Inflammatory macrophage treated with lipopolysaccharide for 4 hours (primary cell): ENCODE data around the gene BCOR.

Source experiments
- DNase-seq: peaks from one replicate; pipeline ENCODE4 v3.0.0-alpha.2; 2020

BCOR gene

DNA sequence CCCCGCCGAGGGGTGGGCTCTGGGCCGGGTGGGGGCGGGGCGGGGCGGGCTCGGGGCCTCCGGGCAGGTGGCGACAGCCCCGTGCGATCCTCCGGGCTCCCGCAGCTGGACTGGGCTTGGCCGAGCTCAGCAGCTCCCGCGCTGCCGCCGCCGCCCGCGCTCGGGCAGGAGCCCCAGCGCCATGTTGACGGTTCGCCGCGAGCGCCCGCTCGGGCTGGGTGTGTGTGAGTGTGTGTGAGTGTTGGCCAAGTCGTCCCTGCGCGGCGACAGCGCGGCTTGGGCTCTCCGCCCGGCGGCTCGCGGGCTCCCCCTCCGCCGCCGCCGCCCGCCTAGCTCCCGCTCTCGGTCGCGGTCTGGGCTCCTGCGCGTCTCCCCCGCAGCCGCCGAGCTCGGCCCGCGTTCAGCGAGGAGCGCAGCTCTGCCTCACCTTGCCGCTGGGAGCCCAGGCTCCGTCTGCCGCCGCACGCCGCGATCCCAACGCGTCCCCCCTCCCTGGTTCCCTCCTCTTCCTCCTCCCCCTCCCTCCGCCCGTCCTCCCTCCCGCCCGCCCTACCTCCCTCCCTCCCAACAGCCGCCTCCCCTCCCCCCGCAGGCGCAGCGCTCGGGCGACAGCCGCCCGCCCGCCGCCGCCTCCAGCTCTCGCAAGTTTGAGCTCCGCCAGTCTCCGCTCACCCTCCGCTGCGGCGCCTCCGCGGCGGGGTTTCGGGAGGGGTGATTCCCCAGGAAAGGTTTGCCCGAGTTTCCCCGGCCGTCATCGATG lies at the start of gene BCOR:
Gene BCOR, minus strand, starts transcription at position 455 of the 760 bp plus-strand sequence. CDS start 20,029 bp downstream, outside the sequence.
- peak; percentile 48 for DNase-seq

DNA sequence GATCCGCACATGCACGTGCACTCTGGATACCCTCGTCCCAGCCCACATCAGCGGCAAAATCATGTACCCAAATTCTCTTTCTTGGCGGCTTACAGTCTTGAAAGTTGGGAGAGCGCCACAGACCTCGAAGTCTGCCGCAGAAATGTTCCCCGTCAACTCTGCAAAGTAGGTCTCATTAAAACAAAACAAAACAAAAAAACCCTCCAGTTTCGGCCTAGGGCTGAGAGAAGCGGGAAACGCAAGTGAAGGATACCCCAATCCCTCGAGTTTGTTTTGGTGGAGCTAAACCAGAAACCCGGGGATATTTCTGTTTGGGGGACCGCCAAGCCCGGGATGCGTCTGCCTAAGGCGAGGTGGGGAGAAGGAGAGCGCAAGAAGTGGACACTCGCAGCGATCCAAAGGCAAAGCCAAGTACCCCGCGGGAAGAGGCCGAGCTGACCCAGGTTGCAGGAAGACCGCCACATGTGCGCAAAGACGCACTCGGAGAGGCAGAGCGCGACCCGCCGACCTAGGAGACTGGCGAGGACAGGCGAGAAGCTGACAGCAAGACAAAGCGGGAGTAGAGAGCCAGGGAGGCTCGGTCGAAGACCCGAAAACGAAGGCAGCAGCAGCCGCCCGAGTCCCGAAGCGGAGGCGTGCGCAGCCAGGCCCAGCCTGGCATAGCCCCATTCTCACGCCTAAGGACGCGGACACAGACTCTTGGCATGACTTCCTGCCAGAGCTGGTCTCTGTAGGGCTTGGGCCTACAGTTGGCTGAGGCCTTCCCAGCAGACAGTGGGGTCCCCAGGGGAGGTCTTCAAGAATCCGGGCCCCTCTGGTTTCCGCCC lies 49.6 kb upstream of the BCOR start:
- DNase-seq: no peak

DNA sequence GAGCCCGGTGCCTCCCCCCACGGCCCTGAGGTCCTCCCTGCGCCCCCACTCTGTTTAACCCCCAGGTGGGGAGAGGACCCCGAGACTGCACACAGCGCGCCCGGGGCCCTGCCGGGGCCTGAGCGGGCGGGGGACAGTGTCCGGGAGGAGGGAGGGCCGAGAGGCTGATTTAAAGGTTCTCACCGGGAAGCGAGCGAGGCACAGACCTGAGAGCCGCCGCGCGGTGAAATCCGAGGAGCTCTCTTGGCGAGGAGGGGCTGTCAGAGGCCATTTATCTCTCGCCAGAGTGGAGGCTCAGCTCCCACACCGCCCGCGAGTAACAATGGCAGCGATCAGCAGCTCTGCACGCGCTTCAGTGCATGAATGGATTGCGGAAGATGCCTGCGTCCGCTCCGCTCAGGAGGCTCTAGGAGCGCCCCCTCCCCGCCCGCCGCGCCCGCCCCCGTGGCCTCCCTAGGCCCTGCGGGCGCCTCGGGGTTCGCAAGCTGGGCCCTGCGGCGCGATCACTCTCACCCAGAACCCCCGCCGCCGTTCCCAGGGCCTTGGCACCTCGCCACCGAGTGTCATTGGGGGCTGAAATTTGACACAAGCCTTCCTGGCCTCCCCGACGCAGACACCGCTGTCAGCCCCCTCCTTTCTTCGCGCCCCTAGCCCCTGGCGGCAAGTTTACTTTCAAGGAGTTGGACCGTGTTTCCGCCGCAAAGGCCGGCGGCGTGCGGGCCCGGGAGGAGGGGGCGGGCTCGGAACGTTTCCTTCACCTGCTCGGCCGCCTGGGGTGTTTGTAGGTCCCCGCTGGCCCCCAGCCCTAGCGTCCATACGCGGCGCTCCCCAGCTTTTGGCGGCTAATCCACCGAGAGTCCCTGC lies 48.7 kb upstream of the BCOR start:
- peak; percentile 28 for DNase-seq

DNA sequence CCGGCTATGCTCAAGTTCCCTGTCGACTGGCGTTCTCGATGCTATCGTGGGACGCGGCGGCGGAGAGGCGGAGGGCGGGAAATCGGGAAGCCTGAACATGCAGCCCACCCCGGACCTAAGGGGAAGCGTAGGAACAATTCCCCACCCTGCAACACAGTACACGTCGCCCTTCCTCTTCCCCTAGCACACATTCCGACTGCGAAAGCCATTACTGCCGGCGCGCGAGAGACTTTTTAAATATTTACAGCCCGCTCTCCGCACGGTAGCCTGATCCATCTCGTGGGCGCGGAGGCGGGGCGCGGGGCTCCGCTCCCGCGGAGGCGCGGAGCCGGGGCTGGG lies 48.1 kb upstream of the BCOR start:
- no peak for DNase-seq

DNA sequence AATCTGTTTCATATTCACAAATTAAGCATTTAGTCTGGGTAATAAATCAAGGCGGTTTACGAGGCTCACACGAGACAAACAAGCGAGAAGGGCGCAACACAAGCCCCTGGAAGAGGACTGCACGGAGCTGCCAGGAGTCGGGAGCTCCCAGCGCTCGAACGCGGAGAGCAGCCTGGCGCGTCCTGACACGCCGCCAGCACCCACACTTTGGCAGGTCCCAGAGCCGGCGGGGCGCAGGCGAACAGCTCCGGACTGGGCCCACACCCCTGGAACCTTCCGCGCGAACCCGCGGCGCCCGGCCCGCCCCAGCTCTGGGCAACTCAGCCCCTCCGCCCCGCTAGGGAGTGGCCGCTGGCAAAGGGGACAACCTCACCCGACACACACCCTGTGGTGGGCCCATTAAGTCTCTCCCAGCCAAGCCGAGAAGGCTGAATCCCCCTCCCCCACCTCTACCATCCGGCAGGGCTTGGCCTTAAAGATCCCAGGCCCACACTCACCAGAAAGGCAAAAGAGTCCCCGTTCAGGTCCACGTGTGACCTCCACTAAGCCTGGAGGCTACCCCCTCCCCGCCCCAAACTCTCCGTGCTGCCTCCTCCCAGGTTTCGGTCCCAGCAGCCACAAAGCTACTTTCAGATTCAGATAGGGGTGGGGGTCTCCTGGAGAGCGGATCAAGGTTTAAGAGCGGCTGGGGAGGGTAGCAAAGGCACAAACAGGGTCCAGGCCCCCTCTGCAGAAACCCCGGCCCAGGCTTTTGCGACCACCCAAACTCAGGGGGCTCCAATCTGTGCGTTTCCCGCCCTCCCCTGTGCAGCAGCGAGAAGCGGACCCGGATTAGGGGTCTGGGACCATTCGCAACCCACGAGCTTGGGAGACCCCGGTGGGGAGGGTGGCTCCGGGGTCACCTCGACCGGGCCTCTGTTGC lies 47.5 kb upstream of the BCOR start:
- no peak for DNase-seq

DNA sequence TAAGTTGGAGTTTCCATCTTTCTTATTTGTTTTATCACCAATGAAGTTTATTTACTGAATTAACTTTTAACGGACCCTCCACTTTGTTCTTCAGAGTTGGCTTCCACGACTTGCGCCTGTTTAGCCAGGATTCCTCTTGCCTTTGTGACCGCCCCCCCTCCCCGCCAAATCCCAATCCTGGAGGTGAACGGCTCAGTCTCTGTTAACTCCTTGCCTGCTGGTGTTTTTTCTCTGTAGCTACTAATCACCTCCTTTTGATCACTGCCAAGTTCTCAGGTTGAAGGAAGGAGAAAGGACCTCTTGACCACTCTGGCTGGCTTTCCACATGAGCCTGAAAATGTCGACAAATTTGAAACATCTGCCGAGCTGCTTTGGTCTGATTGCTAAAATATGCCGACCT lies 46.8 kb upstream of the BCOR start:
- DNase-seq: no peak

DNA sequence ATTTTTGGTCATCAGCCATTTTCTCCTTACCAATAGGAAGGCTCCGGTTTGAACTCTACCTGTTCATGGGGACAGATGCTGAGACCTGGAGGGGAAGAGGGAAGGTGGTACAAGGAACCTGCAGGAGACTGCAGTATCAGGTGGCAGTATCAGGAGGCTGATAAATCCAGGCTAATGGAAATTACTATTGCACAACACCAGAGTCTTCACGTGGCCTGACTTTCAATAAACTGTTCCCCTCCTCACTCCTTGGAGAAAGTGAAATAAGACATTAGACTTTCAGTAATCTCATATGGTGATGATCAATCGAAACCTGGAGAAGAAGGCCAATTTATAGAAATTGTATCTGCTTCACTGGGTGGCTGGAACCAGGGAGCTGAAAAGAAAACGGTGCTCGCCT lies 46.2 kb upstream of the BCOR start:
- no peak for DNase-seq

DNA sequence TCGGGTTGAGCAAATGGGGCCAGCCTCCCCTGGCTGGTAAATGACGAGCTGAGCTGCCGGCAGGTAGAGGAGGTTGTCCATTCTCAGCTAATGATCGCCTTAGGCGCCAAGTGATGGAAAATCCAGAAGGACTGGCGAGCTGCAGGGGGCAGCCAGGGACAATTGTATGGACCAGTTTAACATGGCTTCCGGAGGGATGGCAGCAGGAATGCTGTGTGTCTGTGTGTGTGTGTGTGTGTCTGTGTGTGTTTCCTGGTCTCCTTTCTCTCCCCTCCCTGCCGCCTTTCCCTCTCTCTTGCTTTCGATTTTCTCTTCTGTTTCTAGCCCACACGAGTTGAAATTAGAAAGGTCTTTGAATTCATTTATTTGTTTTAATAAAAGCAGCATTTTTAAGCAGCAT lies 45.2 kb upstream of the BCOR start:
- no peak for DNase-seq

DNA sequence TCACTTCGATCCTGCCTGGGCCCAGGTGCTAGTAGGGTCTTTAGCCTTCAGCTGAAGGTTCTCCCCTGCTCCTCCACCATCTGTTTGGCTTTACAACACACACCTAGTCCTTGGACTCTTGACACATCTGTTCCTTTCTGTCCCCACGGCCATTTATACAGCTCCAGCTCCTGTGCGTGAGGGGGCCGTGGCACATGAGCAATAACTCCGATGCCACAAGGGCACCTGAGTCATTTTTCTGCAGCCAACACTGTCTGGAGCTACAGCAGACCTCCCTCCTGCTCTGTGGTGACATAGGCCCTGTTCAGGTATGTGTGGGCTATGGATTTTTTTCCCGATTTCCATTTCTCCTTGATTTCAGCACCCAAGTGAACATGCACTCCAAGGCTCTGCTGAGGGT lies 44.7 kb upstream of the BCOR start:
- no peak for DNase-seq

DNA sequence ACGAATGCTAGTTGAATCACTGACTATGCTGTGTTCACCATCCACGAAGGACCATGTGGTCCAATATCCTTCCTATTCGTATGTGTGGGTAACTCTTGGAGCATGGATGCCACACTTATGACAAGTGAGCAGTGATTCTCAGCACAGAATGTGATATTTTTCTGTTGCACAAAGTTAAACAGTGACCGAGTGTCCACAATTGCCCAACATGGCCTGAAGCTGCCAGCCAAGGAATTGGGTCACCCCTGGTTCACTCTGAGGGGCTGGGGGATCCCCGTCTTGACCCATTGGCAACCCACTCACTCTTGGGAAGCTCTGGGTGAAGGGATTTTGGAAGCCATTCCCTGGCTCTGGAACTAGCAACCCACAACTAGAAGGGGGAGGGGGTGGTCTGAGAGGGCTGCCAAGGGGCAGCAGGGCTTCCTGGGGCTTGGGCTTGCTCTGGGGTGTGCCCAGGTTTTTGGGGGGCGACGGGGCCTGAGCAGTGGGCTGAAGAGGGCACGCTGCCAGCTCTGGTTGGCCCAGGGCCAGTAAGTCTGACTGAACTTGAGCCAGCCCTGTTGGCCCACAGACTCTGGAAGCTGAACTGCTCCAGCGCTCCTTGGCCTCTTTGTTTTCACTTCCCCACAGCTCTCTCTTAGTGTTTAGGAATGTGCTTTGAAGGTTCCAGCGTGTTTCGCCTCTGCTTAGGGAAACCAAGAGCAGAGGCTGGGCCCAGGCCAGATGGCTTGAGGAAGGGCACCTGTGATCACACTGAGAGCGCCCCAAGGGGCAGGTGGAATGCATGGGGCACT lies 43.1 kb upstream of the BCOR start:
- peak; percentile 55 for DNase-seq

DNA sequence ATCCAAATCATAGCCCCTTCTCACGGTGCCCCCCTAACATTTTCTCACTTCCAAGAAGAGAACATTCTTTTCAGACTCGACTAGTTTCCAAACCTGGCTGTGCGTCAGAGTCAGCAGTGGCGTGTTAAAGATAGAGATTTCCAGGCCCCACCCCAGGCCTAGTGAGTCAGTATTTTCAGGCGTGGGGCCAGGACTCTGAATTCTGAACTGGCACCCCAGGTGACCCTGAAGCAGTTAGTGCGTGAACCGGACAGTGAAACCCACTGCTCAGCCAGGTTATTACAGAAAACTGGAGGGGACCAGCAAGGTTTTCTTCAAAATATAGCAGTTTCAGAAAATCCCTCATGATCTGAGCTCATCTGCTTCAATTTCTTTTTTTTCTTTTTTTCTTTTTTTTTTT lies 35.0 kb upstream of the BCOR start:
- no peak for DNase-seq

DNA sequence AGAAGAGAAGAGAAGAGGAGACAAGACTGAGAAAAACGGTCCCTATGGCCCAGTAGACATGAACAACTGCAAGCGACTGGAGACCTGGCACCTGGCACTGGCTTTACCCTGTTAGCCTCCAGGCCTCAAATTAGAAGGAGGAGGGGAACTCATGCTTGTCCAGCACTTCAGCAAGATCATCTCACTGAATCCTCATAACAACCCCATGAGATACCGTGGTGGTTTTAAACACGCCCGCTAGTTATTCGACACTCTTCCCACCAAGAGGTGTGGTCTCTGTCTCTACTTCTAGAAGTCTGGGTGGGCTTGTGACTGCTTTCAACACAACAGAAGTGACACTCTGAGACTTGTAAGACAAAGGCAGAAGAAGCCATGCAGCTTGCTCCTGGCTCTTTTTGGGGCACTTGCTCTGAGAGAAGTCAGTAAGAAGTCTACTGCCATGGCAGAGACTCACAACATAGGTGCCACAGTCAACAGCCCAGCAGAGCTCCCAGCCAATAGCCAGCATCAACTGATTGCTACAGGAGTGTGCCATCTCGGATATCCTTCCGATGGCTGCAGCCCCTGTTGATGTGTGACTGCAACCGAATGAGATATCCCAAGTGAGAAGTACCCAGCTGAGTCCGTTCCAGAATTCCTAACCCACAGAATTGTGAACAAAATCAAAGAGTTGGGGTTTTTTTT lies 34.0 kb upstream of the BCOR start:
- DNase-seq: no peak

DNA sequence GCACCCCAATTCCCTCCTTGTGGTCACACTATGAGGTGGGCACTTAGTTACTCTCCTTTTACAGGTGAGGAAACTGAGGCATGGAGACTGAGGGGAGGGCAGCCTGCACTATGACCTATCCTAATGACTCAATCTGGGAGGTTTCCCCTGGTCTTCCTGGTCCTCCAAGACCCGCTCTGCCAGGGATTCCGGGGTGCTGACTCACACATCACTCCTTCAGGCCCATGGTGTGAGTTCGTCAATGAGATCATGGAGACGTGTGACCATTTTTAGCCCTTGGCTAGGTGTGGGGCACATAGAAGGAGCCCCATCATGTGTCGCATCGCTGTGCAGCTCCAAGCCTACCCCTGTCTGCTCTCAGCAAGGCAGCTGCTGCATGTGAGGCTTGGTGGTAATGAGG lies 32.4 kb upstream of the BCOR start:
- DNase-seq: no peak

DNA sequence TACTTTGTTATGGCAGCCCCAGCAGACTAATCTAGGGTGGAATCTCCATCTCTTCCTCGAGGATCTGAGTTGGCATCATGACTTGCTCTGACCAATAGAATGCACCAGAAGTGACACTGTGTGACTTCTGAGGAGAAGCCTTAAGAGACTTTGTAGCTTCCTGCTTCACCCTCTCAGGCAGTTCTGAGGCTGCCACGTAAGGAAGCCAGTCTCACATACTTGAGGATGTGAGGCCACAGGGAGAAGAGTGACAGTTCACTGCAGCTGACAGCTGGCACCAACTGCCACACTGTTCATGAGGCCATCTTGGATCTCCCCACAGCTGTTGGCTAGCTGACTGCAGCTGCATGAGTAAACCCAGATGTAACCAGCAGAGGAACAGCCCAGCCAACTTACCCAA lies 29.3 kb upstream of the BCOR start:
- DNase-seq: peak; percentile 64

DNA sequence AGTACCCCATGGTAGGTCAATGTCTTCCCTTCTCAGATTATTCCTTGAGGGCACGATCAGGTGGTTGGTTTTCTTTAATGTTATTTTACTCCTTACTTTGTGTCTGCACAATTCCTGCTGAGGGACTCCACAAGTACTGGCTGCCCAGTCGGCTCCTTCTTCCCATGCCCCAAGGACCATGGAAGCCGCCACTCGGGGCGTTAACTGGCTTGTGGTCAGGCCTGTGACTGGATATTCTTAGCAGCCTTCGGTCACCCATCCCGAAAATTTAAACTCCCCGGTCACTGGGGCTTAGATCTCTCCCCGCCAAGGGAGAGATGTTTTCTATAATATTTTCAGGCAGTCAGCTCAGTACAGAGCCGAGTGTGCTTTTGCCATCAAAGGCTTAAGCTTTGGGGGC lies 24.7 kb upstream of the BCOR start:
- DNase-seq: no peak

DNA sequence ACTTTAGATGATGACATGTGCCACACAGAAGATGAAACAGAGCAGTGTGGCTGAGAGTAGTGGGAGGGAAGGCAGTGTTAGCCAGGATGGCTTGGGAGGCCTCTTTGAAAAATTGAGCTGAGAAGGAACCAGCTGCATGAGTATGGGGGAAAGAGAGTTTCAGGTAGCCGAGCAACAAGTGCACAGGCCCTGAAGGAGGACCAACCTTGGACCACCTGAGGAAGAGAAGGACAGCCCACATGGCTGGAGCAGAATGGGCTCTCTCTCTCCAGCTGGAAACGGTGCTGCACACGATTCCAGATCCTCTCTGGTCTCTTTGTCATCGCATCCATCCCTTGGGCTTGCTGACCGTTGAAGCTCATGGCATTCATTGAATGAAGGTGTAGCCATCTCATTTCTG lies 23.9 kb upstream of the BCOR start:
- DNase-seq: no peak

DNA sequence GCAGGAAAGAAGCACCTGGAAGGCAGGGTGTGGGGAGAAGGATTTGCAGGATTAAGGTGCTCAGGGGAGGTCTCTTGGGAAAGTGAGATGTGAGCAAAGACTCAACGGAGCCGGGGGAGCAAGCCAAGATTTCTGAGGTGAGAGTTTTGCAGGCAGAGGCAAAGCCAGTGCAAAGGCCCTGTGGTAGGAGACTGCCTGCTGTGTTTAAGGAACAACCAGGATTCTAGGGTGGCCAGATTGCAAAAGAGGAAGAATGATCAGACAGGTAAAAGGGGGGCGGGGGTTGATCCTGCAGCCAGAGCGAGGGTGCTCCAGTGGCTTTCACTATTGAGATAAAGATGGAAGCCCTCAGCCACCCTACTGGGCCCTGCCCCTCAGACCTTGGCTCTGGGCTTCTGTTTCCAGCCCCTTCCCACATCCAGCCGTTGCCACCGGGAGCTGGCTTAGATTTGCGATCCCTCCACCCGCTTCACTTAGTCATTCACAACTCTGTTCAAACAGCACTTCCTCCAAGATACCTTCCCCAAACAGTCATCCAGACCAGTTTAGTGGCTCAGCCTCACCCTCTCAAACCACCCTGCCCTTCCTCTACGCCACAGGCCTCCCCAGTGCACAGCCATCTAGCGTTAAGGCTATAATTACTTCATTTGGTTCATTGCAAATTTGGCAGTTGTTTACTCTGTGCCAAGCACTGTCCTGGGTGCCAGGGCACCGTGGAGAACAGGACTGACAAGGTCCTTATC lies 23.3 kb upstream of the BCOR start:
- DNase-seq: peak; percentile 39

DNA sequence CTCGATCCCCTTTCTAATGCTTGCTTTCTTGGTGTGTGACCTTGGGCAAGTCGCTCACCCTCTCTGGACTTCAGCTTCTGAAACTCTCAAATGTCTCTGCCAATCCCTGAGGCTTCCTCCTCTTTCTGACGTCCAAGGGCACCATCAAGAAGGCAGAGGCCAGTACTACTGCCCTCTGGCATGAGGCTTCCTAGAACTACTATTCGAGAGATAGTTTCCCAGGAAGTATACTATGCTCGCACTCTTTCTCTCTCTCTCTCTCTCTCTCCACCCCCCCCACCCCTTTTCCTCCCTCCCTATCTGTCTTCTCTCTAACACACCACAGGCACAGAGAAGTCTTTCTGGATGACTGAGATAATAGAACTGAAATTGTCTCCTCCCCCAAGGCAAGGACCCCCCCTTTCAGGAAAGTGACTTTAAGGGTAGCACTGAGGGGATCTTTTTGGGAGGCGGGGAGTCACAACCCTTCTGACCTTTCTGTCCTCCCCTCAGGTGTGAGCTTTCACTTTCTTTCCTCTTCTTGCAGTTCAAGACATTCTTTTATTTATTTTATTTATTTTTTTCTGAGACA lies 20.0 kb upstream of the BCOR start:
- DNase-seq: no peak

DNA sequence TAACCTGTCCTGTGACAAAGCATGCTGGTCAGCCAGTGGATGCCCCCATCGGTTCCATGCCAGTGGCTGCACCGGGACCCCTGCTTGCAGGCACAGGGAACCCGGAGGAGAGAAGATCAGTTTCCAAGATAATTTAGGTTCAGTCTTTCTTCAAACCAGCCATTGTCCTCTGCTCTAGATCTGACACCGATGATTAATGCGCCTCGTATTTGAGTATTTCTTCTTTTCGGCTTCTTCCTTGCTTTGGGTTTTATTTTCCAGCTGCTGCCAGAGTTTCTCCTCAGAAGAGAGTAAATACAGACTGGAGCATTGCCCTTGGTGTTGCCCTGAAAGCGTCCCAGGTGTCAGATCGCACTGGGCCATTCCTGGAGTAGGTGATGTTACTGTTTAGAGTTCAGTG lies 19.2 kb upstream of the BCOR start:
- no peak for DNase-seq

DNA sequence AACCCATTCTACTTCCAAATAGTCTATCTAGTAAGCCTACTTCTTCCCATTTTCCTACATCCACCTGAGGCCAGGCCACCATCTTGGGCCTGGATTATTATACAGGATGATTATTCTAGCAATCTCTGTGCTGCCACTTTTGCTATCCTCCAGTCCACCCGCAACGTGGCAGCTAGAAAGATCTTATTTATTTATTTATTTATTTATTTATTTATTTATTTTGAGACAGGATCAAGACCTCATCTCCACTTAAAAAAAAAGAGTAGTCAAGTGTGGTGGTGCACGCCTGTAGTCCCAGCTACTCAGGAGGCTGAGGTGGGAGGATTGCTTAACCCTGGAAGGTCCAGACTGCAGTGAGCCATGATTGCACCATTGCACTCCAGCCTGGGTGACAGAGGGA lies 15.2 kb upstream of the BCOR start:
- no peak for DNase-seq
